Ecto neural progenitor cell (in vitro differentiated cells): ENCODE results near the gene AK4.
"Not testable (repeated sequence)": the region's sequence is repeated elsewhere in the genome, so short reads cannot be mapped to it uniquely, and the experiment has no call there.

Source experiments
- DNase-seq: peaks from one replicate; pipeline ENCODE4 v3.0.0-alpha.2; 2018; ENCODE audit warnings: low spot score

AK4 gene

GRCh38 chr1:65150583-65151263 is 2.7 kb downstream of the AK4 start:
- DNase-seq: no peak

GRCh38 chr1:65151641-65152040 is 3.6 kb downstream of the AK4 start:
- DNase-seq: no peak

GRCh38 chr1:65153635-65154034 is 5.6 kb downstream of the AK4 start:
- DNase-seq: no peak

GRCh38 chr1:65156910-65157545 is 9.0 kb downstream of the AK4 start:
- no peak for DNase-seq

- no peak for DNase-seq
These were observed 9.5 kb downstream of the AK4 start for GRCh38 chr1:65157546-65157941.

- not testable (repeated sequence) for DNase-seq
These were observed 11.3 kb downstream of the AK4 start for GRCh38 chr1:65159291-65159688.

GRCh38 chr1:65159801-65160523 is 12.0 kb downstream of the AK4 start:
- DNase-seq: no peak

- no peak for DNase-seq
These were observed 15.3 kb downstream of the AK4 start for GRCh38 chr1:65163201-65163805.

GRCh38 chr1:65164101-65164500 is 16.1 kb downstream of the AK4 start:
- not testable (repeated sequence) for DNase-seq

- no peak for DNase-seq
These were observed 16.6 kb downstream of the AK4 start for GRCh38 chr1:65164633-65165032.

GRCh38 chr1:65165269-65165993 is 17.4 kb downstream of the AK4 start:
- no peak for DNase-seq

- no peak for DNase-seq
These were observed 18.7 kb downstream of the AK4 start for GRCh38 chr1:65166572-65167305.

- no peak for DNase-seq
These were observed 19.7 kb downstream of the AK4 start for GRCh38 chr1:65167586-65168242.

GRCh38 chr1:65168867-65169266 is 20.9 kb downstream of the AK4 start:
- DNase-seq: no peak

GRCh38 chr1:65170511-65171142 is 22.6 kb downstream of the AK4 start:
- no peak for DNase-seq

GRCh38 chr1:65172936-65173690 is 25.1 kb downstream of the AK4 start:
- no peak for DNase-seq

- no peak for DNase-seq
These were observed 26.6 kb downstream of the AK4 start for GRCh38 chr1:65174585-65174984.

GRCh38 chr1:65175171-65176055 is 27.4 kb downstream of the AK4 start:
- no peak for DNase-seq

- DNase-seq: no peak
These were observed 28.1 kb downstream of the AK4 start for GRCh38 chr1:65176056-65176450.
